SH-SY5Y (cell line): ENCODE data around the gene MPP2.

Experiments used
- GATA2 ChIP-seq: IDR thresholded peaks from 2 replicates; pipeline ENCODE4 v1.6.1; 2011; ENCODE audit warnings: mild to moderate bottlenecking, low read depth, low read length
- GATA3 ChIP-seq: IDR thresholded peaks from 2 replicates; pipeline ENCODE4 v1.6.1; 2011; ENCODE audit warnings: low read depth, mild to moderate bottlenecking, low read length, moderate library complexity

- TF ChIP-seq GATA2 (no peak), GATA3 (no peak)
Observed at GRCh38 chr17:43912635-43913304, 5.4 kb upstream of the MPP2 start.
